ENCODE results near the gene ANGPTL2. TPM values are rescaled to one million over a fixed set of nuclear protein-coding genes. Genes with fewer than 3 reads are reported as not detected.

The ANGPTL2 gene
- total RNA-seq, 1 experiment from 2014 or later: 5.1 TPM

DNA sequence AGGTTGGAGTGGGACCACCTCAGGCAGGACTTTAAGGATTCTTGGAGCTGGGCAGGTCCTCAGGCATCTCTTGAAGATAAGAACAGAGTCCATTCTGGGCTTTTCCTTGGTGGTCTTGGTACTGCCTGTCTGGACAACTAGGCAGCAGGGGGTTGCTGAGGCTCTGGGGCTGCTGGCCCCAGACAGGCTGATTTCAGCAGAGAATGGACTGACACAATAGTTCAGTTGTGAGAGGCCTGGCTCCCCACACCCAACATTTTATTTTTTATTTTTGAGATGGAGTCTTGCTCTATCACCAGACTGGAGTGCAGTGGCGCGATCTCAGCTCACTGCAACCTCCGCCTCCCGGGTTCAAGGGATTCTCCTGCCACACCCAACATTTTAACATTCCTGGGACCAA is 4.6 kb downstream of the ANGPTL2 start:
- Mint-ChIP-seq H3K4me1 (peaks cover 35 to 38% of the 10 kb centered on the region in 2 experiments), H3K36me3 (ENCODE audit: insufficient read depth in 1 of 3, low read depth in 3 of 3) (peaks cover 0 to 15% (median 0%) of the 10 kb centered on the region in 3 experiments; a peak in 4 of 7 replicates), H3K4me3 (no peak overlapping the region), H3K27ac (no peak overlapping the region; a peak in 1 of 7 replicates), H3K27me3 (ENCODE audit: low read depth) (no peaks in the 10 kb centered on the region; the same call in 1 of the 2 replicates), H3K9me3 (no peaks in the 10 kb centered on the region)
- H3K27me3 ChIP-seq (ENCODE audit: insufficient read depth, low read length): no peaks in the 10 kb centered on the region
- H3K9ac ChIP-seq (ENCODE audit: extremely low read depth, insufficient read length, low read length): no peak overlapping the region
- H3K23me2 ChIP-seq (ENCODE audit: insufficient read length, low read depth, low read length, poor library complexity, severe bottlenecking): peaks cover 10% of the 10 kb centered on the region
- H2BK15ac ChIP-seq (ENCODE audit: low read depth, low read length): no peak overlapping the region
- no peaks in the 10 kb centered on the region for H3K79me2 ChIP-seq (ENCODE audit: insufficient read depth, low read length)
- H3K18ac ChIP-seq (ENCODE audit: insufficient read length, low read depth, low read length): no peak overlapping the region
- H3T11ph ChIP-seq (ENCODE audit: low read length): no peak overlapping the region
- H3K4me1 ChIP-seq (ENCODE audit: insufficient read depth, low read length): peaks cover 1% of the 10 kb centered on the region; the same call in 1 of the 2 replicates
- no peak overlapping the region for H3K4ac ChIP-seq (ENCODE audit: low read depth, low read length)
- H2BK120ac ChIP-seq (ENCODE audit: low read depth, low read length, poor library complexity, severe bottlenecking): no peak overlapping the region
- DNase-seq: no peak
- H3K79me1 ChIP-seq (ENCODE audit: insufficient read depth, low read depth, low read length, poor library complexity, severe bottlenecking): no peaks in the 10 kb centered on the region
- H4K5ac ChIP-seq (ENCODE audit: insufficient read length, low read depth, low read length): no peak overlapping the region
- H3K56ac ChIP-seq (ENCODE audit: insufficient read length, low read depth, low read length): no peak overlapping the region
- H4K8ac ChIP-seq (replicated peaks; ENCODE audit: insufficient read length, low read depth, low read length): no peak overlapping the region
- WGBS (ENCODE audit: extremely low coverage, insufficient read length, low lambda C conversion rate): no CpG with 5 or more reads among the region's 4 CpGs
- H2BK12ac ChIP-seq (ENCODE audit: insufficient read length, low read depth, low read length): no peak overlapping the region
- no peak overlapping the region for H2AFZ ChIP-seq (ENCODE audit: low read length)
- H2BK20ac ChIP-seq (ENCODE audit: low read depth, low read length, poor library complexity, severe bottlenecking): no peak overlapping the region
- TF ChIP-seq, protein P1, sequence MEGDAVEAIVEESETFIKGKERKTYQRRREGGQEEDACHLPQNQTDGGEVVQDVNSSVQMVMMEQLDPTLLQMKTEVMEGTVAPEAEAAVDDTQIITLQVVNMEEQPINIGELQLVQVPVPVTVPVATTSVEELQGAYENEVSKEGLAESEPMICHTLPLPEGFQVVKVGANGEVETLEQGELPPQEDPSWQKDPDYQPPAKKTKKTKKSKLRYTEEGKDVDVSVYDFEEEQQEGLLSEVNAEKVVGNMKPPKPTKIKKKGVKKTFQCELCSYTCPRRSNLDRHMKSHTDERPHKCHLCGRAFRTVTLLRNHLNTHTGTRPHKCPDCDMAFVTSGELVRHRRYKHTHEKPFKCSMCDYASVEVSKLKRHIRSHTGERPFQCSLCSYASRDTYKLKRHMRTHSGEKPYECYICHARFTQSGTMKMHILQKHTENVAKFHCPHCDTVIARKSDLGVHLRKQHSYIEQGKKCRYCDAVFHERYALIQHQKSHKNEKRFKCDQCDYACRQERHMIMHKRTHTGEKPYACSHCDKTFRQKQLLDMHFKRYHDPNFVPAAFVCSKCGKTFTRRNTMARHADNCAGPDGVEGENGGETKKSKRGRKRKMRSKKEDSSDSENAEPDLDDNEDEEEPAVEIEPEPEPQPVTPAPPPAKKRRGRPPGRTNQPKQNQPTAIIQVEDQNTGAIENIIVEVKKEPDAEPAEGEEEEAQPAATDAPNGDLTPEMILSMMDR (conservative IDR thresholded peaks at IDR 0.05): no peak
- no peak overlapping the region for H4K91ac ChIP-seq (ENCODE audit: insufficient read length, low read depth, low read length)
- H2AK5ac ChIP-seq (ENCODE audit: insufficient read length, low read length): no peak overlapping the region
- no peak overlapping the region for H3K23ac ChIP-seq (ENCODE audit: insufficient read length, low read depth, low read length)
- no peak overlapping the region for H3K27ac ChIP-seq (ENCODE audit: insufficient read length, low read depth, low read length)
- H4K20me1 ChIP-seq (ENCODE audit: control insufficient read depth, insufficient read depth, insufficient read length): no peaks in the 10 kb centered on the region
- no peak overlapping the region for H3K4me2 ChIP-seq (ENCODE audit: insufficient read depth, insufficient read length, low read length)
- H3K14ac ChIP-seq (ENCODE audit: insufficient read depth, low read length): no peak overlapping the region
- no peak overlapping the region for H2BK5ac ChIP-seq (ENCODE audit: insufficient read length, low read length)
- no peaks in the 10 kb centered on the region for H3K9me3 ChIP-seq (ENCODE audit: control insufficient read depth, low read depth, low read length)
